Ovary (tissue), 9 donors: ENCODE data around the gene GPR135. TPM values are rescaled to one million over a fixed set of nuclear protein-coding genes. Genes with fewer than 3 reads are reported as not detected.

Source experiments
- DNase-seq, 5 donors: peaks; one replicate each; pipeline ENCODE4 v3.0.0-alpha.2; 2019 to 2020
- H3K27ac ChIP-seq, 2 donors: fragments of 200-600 bp; one replicate each; pipeline versions ENCODE4 v1.5.1 to v1.8.0; 2019 to 2022
- H3K27me3 ChIP-seq: fragments of 200-600 bp; one replicate; pipeline ENCODE4 v1.8.0; 2022
- H3K36me3 ChIP-seq: fragments of 200-600 bp; sonication (generic); one replicate; pipeline ENCODE4 v1.5.1; 2019
- H3K4me1 ChIP-seq: one replicate; pipeline ENCODE4 v1.8.1; 2013; ENCODE audit warnings: mild to moderate bottlenecking, moderate library complexity; ENCODE audit not compliant: insufficient read depth
- H3K4me3 ChIP-seq: fragments of 200-600 bp; sonication (generic); one replicate; pipeline ENCODE4 v1.5.1; 2017
- H3K9me3 ChIP-seq, 2 donors: fragments of 200-600 bp in 1 of 2; sonication (generic) in 1 of 2; one replicate each; pipeline versions ENCODE4 v1.5.1 to v1.8.1; 2013 to 2019; ENCODE audit warnings: mild to moderate bottlenecking in 1 of 2, moderate library complexity in 1 of 2
- CTCF ChIP-seq, 3 donors: fragments of 450-650 bp in 2 of 3; fragments of 200-600 bp in 1 of 3; IDR thresholded peaks; one replicate each; pipeline versions ENCODE4 v1.5.1 to v1.8.0; 2016 to 2022; ENCODE audit warnings: antibody characterized with exemption in 3 of 3, mild to moderate bottlenecking in 1 of 3
- EP300 ChIP-seq: sonication (generic); formaldehyde crosslinking; IDR thresholded peaks from one replicate; pipeline ENCODE4 v1.6.1; 2017; ENCODE audit warnings: antibody characterized with exemption
- POLR2A ChIP-seq: fragments of 450-650 bp; IDR thresholded peaks from one replicate; pipeline ENCODE4 v1.6.1; 2017; ENCODE audit warnings: antibody characterized with exemption, mild to moderate bottlenecking, moderate library complexity
- WGBS, 3 donors: extraction: QIAGEN DNeasy Blood & Tissue Kit in 1 of 3; methylation state at CpG; one replicate each; pipeline versions ENCODE4 v1.1.5 to v1.1.7; 2013 to 2017; 5-methylcytosine and 5-hydroxymethylcytosine counted together
- intact Hi-C, 4 donors: fragments of 100-400 bp; cut with DNase I; formaldehyde crosslinking; loops; one replicate each; pipeline versions ENCODE4 v1.11.0 to v1.15.1; 2022 to 2023
- polyA plus RNA-seq, 2 donors: library from polyadenylated mRNA; stranded (reverse); fragments of 200-250 nt in 1 of 2; fragments of 350-450 nt in 1 of 2; fragmentation: Illumina TruSeq in 1 of 2; extraction: RNeasy Lipid Tissue Mini Kit (QIAGEN cat#74804) in 1 of 2; gene quantifications; one replicate each; pipeline ENCODE4 v1.2.3, GENCODE V29; 2013 to 2014
- total RNA-seq, 7 donors: library from RNA; depleted of rRNA in 2 of 7; stranded (reverse); fragments of >200 nt in 2 of 7; fragmentation: NEBNext Ultra II Directional in 3 of 7; extraction: Animal tissue kit (Norgen Biotek cat#: 25700) in 3 of 7; gene quantifications; one replicate each; pipeline versions ENCODE4 v1.1.0 to v1.2.4, GENCODE V29; 2016 to 2023
- donor health status: DM: no; HTN: no; CAD: no; lungs with moderate emphysema.
- donor health status: DM: no; HTN: no; CAD: no.
- donor health status: Bipolar disorder and iron deficiency.
- donor health status: DM: yes; HTN: yes; CAD: no.
- donor health status: DM: no; HTN: no; CAD: no.
- donor health status: DM: yes; HTN: yes; CAD: no.

Gene GPR135
- total and polyA plus RNA-seq, 9 donors = 1.7 to 10.9 (median 6.8) TPM

- no peak for DNase-seq
- intact Hi-C loops = loop anchor here in 1 of 4 donors (10.0 kb wide), 1 partner anchor 97 kb away; no protein-coding TSS in a partner anchor
- TF ChIP-seq CTCF (IDR thresholded peaks at IDR 0.05) (no peak), POLR2A (no peak), EP300 (no peak)
- no peak overlapping the region for H3K4me3 ChIP-seq
- H3K27ac ChIP-seq = no peak overlapping the region
- no peaks in the 10 kb centered on the region for H3K9me3 ChIP-seq
- peaks cover 8% of the 10 kb centered on the region for H3K4me1 ChIP-seq
- H3K36me3 ChIP-seq = no peaks in the 10 kb centered on the region
- no peaks in the 10 kb centered on the region for H3K27me3 ChIP-seq
- 77 to 81% (median 80%) methylated on average over 7 of the region's 7 CpGs for WGBS, 3 donors
Measured at GRCh38 chr14:59422069-59422881, 42.9 kb downstream of the GPR135 start.

GRCh38 chr14:59419303-59419702 is 45.9 kb downstream of the GPR135 start:
- Histone ChIP-seq H3K4me1 (peaks cover 4% of the 10 kb centered on the region), H3K36me3 (no peaks in the 10 kb centered on the region), H3K27ac (no peak overlapping the region), H3K27me3 (no peaks in the 10 kb centered on the region), H3K4me3 (no peak overlapping the region), H3K9me3 (no peaks in the 10 kb centered on the region)
- intact Hi-C loops = no loop called here
- no peak for DNase-seq
- TF ChIP-seq EP300 = no peak
- no peak for TF ChIP-seq CTCF (IDR thresholded peaks at IDR 0.05)
- no peak for TF ChIP-seq POLR2A
- 29 to 46% (median 39%) methylated on average over 2 of the region's 2 CpGs for WGBS, 3 donors

GRCh38 chr14:59417311-59417710 is 47.9 kb downstream of the GPR135 start:
- Histone ChIP-seq H3K9me3 (no peaks in the 10 kb centered on the region), H3K27me3 (no peaks in the 10 kb centered on the region), H3K4me3 (no peak overlapping the region), H3K4me1 (peaks cover 4% of the 10 kb centered on the region), H3K36me3 (no peaks in the 10 kb centered on the region), H3K27ac (no peak overlapping the region)
- no peak for DNase-seq
- intact Hi-C loops = no loop called here
- WGBS, 3 donors = 73 to 79% (median 78%) methylated on average over 6 of the region's 6 CpGs
- no peak for TF ChIP-seq CTCF (IDR thresholded peaks at IDR 0.05)
- TF ChIP-seq EP300 = no peak
- no peak for TF ChIP-seq POLR2A

- H3K4me1 ChIP-seq = peaks cover 4% of the 10 kb centered on the region
- 85 to 93% (median 92%) methylated on average over 5 of the region's 5 CpGs for WGBS, 3 donors
- no peaks in the 10 kb centered on the region for H3K36me3 ChIP-seq
- TF ChIP-seq POLR2A (no peak), CTCF (IDR thresholded peaks at IDR 0.05) (no peak), EP300 (no peak)
- H3K4me3 ChIP-seq = no peak overlapping the region
- DNase-seq = no peak
- H3K27me3 ChIP-seq = no peaks in the 10 kb centered on the region
- no peak overlapping the region for H3K27ac ChIP-seq
- H3K9me3 ChIP-seq = no peaks in the 10 kb centered on the region
- intact Hi-C loops = no loop called here
Measured at GRCh38 chr14:59415836-59416602, 49.2 kb downstream of the GPR135 start.

Other genes with a start within 250 kb of the GPR135 start
- 10 to 100 TPM; 21.4 to 52.8 (median 31.9) TPM for gene L3HYPDH, start 19.0 kb upstream of the GPR135 start, total RNA-seq
- gene L3HYPDH, start 19.0 kb upstream of the GPR135 start, polyA plus RNA-seq = 10 to 100 TPM; 17.2 to 31.2 TPM
- gene JKAMP, start 19.1 kb upstream of the GPR135 start, total RNA-seq = 10 to 100 TPM; 21.6 to 67.1 (median 26.1) TPM
- gene JKAMP, start 19.1 kb upstream of the GPR135 start, polyA plus RNA-seq = 10 to 100 TPM; 30.6 to 51.5 TPM
- under 1 TPM in 1 of 7 donors, not detected in 6; 0.34 TPM for gene CCDC175, start 111.4 kb upstream of the GPR135 start, total RNA-seq
- gene CCDC175, start 111.4 kb upstream of the GPR135 start, polyA plus RNA-seq = not detected